ENCODE measurements around the gene DCTN1. TPM values are rescaled to one million over a fixed set of nuclear protein-coding genes. Genes with fewer than 3 reads are reported as not detected.

The DCTN1 gene
- total and polyA plus RNA-seq, 2 donors (not counting 3 experiments of a cell fraction or from before 2014, with no cell fraction given), result 130 to 170 TPM

DNA sequence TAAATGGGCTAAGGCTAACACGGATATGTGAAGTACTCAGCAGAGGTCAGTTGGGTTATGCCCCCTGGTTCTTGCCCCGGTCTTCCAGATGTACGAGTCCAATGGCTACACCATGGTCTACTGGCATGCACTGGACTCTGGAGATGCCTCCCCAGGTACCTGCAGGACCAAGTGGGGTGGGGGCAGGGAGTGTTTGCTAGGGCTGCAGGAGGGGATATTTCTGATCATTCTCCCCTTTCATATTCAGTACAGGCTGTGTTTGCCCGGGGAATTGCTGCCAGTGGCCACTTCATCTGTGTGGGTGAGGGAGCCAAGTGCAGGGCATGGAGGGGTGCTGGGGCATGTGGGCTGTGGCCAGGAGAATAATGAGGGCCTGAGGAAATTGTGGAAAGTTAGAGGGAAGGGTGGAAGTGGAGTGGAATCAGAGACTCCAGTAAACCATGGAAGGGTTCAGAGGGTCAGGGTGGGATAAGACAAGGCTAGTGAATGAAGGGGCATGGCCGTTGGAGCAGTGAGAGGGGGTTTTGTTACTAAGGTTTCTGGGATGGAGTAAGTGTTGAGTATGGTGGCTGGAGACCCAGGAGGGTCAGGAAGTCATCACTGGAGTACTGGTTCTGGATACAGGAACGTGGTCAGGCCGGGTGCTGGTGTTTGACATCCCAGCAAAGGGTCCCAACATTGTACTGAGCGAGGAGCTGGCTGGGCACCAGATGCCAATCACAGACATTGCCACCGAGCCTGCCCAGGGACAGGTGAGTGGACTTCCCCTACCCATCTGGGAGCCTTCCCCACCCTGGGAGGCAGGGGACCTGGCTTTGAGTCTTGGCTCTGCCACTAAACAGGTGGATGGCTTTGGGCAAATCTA is 43.4 kb upstream of the DCTN1 start:
- Histone ChIP-seq H4K20me1 (replicated peaks; ENCODE audit: control insufficient read depth, extremely low read depth, insufficient read depth, low read length) (no peaks in the 10 kb centered on the region), H3K9me1 (replicated peaks; ENCODE audit: control insufficient read depth, extremely low read depth, insufficient read depth, low read length) (no peaks in the 10 kb centered on the region), H3K4me1 (ENCODE audit: control insufficient read depth, extremely low read depth, insufficient read depth, low read length) (peaks cover 9% of the 10 kb centered on the region), H3K9me3 (replicated peaks; ENCODE audit: control insufficient read depth, insufficient read depth, low read length) (no peaks in the 10 kb centered on the region), H3K27me3 (ENCODE audit: control insufficient read depth in 2 of 2, insufficient read depth in 2 of 2, low read length in 2 of 2) (peaks cover 5 to 9% of the 10 kb centered on the region in 2 experiments), H3K4me2 (ENCODE audit: insufficient read depth, low read length) (no peak overlapping the region), H2AFZ (ENCODE audit: low read depth, low read length) (no peak overlapping the region), H3K79me2 (ENCODE audit: control insufficient read depth, insufficient read depth, low read length) (no peaks in the 10 kb centered on the region), H3K36me3 (ENCODE audit: control insufficient read depth in 2 of 2, extremely low read depth in 1 of 2, insufficient read depth in 2 of 2, low read length in 2 of 2) (peaks cover 0 to 16% of the 10 kb centered on the region in 2 experiments), H3K9ac (replicated peaks; ENCODE audit: extremely low read depth, insufficient read depth, low read length) (no peak overlapping the region), H3K27ac (ENCODE audit: insufficient read depth, low read depth, low read length) (no peak overlapping the region), H3K4me3 (replicated peaks in 1 of 3; ENCODE audit: insufficient read depth in 1 of 3, low read depth in 1 of 3, low read length in 3 of 3) (no peak overlapping the region)
- no peak for FAIRE-seq
- ChIA-PET POLR2A (interaction anchor here (0.6 kb wide), 1 partner anchor 12 kb away, joined by 4 read pairs; no protein-coding TSS in a partner anchor), CTCF (interaction anchor here (1.0 kb wide), 1 partner anchor 31 kb away, joined by 3 read pairs; no protein-coding TSS in a partner anchor)
- intact Hi-C loops (cut with micrococcal nuclease), result no loop called here
- BruUV-seq (replicated peaks), result no TSS peak
- TF ChIP-seq, protein P1, sequence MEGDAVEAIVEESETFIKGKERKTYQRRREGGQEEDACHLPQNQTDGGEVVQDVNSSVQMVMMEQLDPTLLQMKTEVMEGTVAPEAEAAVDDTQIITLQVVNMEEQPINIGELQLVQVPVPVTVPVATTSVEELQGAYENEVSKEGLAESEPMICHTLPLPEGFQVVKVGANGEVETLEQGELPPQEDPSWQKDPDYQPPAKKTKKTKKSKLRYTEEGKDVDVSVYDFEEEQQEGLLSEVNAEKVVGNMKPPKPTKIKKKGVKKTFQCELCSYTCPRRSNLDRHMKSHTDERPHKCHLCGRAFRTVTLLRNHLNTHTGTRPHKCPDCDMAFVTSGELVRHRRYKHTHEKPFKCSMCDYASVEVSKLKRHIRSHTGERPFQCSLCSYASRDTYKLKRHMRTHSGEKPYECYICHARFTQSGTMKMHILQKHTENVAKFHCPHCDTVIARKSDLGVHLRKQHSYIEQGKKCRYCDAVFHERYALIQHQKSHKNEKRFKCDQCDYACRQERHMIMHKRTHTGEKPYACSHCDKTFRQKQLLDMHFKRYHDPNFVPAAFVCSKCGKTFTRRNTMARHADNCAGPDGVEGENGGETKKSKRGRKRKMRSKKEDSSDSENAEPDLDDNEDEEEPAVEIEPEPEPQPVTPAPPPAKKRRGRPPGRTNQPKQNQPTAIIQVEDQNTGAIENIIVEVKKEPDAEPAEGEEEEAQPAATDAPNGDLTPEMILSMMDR (IDR thresholded peaks at IDR 0.05; ENCODE audit: extremely low read depth in 1 of 2, insufficient read depth in 1 of 2, low read depth in 1 of 2, low read length in 2 of 2), result no peak
- TF ChIP-seq FOS (IDR thresholded peaks at IDR 0.05; ENCODE audit: borderline replicate concordance, insufficient read depth, low read length) (no peak), JUN (IDR thresholded peaks at IDR 0.05; ENCODE audit: borderline replicate concordance, insufficient read depth, insufficient read length, low read depth) (no peak), POLR2AphosphoS5 (IDR thresholded peaks at IDR 0.05; ENCODE audit: insufficient read depth, low read depth, low read length) (no peak), GATA2 (IDR thresholded peaks at IDR 0.05; ENCODE audit: insufficient read depth, insufficient read length, low read depth, low read length) (no peak), MYC (IDR thresholded peaks at IDR 0.05; ENCODE audit: low read depth, low read length) (no peak), MAX (IDR thresholded peaks at IDR 0.05; ENCODE audit: insufficient read depth, insufficient read length) (no peak), EZH2 (IDR thresholded peaks at IDR 0.05; ENCODE audit: borderline replicate concordance, low read depth, low read length, severe bottlenecking) (no peak), POLR2A (IDR thresholded peaks at IDR 0.05; ENCODE audit: low read depth, low read length) (no peak)
- no peak for DNase-seq (ENCODE audit: low read depth, low spot score)
- dilution Hi-C loops (cut with MboI; ENCODE audit: extremely low pct_ligation_motif_present, low sequenced_read_pairs), result no loop called here
